Activated CD8-positive, alpha-beta T cell treated with anti-CD3 and anti-CD28 coated beads, Interleukin-2, amount 10 ng/mL, durations not matched to agents 7 days and 5 days (primary cell): ENCODE data around the gene ITPR1. TPM values are rescaled to one million over a fixed set of nuclear protein-coding genes. Genes with fewer than 3 reads are reported as not detected.

Experiments used
- ATAC-seq: fragments of 150-1000 bp; cut with Tn5 transposase; one replicate; pipeline ENCODE4 v1.10.0; 2021; ENCODE audit warnings: moderate library complexity
- CTCF ChIA-PET: fragments of 350-600 bp; sonication (Branson Sonifier 250); formaldehyde crosslinking; loops from one replicate; lab custom pipeline; 2021; ENCODE audit warnings: antibody characterized with exemption; lab: Charles Lee
- POLR2A ChIA-PET: fragments of 350-600 bp; sonication (Branson Sonifier 250); formaldehyde crosslinking; loops from one replicate; lab custom pipeline; 2021; ENCODE audit warnings: antibody characterized with exemption; lab: Charles Lee
- DNase-seq: peaks from one replicate; pipeline ENCODE4 v3.0.0-alpha.2; 2020
- H3K27ac Mint-ChIP-seq: one replicate; pipeline ENCODE4 v1.8.0; 2021; ENCODE audit warnings: mild to moderate bottlenecking, mixed read lengths
- H3K27me3 Mint-ChIP-seq: one replicate; pipeline ENCODE4 v1.8.0; 2021; ENCODE audit warnings: low read depth, mixed read lengths
- H3K36me3 Mint-ChIP-seq: one replicate; pipeline ENCODE4 v1.8.0; 2021; ENCODE audit warnings: low read depth, mixed read lengths
- H3K4me1 Mint-ChIP-seq: one replicate; pipeline ENCODE4 v1.8.0; 2021; ENCODE audit warnings: low read depth, mixed read lengths
- H3K4me3 Mint-ChIP-seq: one replicate; pipeline ENCODE4 v1.8.0; 2021; ENCODE audit warnings: mild to moderate bottlenecking, mixed read lengths
- H3K9me3 Mint-ChIP-seq: one replicate; pipeline ENCODE4 v1.8.0; 2022; ENCODE audit warnings: mixed read lengths; ENCODE audit not compliant: insufficient read depth
- total RNA-seq, 2 experiments: library from RNA; stranded (reverse); gene quantifications; one replicate each; pipeline ENCODE4 v1.2.3, GENCODE V29; 2021

ITPR1 gene
- total RNA-seq, 2 experiments from 2014 or later, result 53.8 to 57.3 TPM

- Mint-ChIP-seq H3K27me3 (no peaks in the 10 kb centered on the region), H3K4me3 (no peak overlapping the region), H3K27ac (no peak overlapping the region), H3K36me3 (no peaks in the 10 kb centered on the region), H3K4me1 (no peaks in the 10 kb centered on the region), H3K9me3 (peaks cover 5% of the 10 kb centered on the region)
- ChIA-PET CTCF (no interaction called here), POLR2A (no interaction called here)
- ATAC-seq, result no peak
- no peak for DNase-seq
Measured at GRCh38 chr3:4606911-4607310, 113.8 kb downstream of the ITPR1 start.

GRCh38 chr3:4613366-4613765 lies 120.2 kb downstream of the ITPR1 start:
- ChIA-PET POLR2A (no interaction called here), CTCF (no interaction called here)
- DNase-seq (no peak), ATAC-seq (no peak)
- Mint-ChIP-seq H3K27ac (no peak overlapping the region), H3K4me1 (no peaks in the 10 kb centered on the region), H3K4me3 (no peak overlapping the region), H3K36me3 (no peaks in the 10 kb centered on the region), H3K9me3 (no peaks in the 10 kb centered on the region), H3K27me3 (no peaks in the 10 kb centered on the region)

- Mint-ChIP-seq H3K9me3 (no peaks in the 10 kb centered on the region), H3K36me3 (no peaks in the 10 kb centered on the region), H3K27ac (no peak overlapping the region), H3K27me3 (no peaks in the 10 kb centered on the region), H3K4me3 (no peak overlapping the region), H3K4me1 (no peaks in the 10 kb centered on the region)
- ATAC-seq (no peak), DNase-seq (no peak)
- ChIA-PET POLR2A (no interaction called here), CTCF (interaction anchor here (0.9 to 1.9 kb wide), 4 partner anchors 15 to 263 kb away, joined by 3 to 5 read pairs (median 3); no protein-coding TSS in a partner anchor)
Measured at GRCh38 chr3:4614070-4614469, 120.9 kb downstream of the ITPR1 start.

GRCh38 chr3:4614927-4615326 lies 121.8 kb downstream of the ITPR1 start:
- no peaks in the 10 kb centered on the region for H3K4me1 Mint-ChIP-seq
- CTCF ChIA-PET, result interaction anchor here (1.4 to 1.9 kb wide), 2 partner anchors 18 to 264 kb away, joined by 3 to 5 read pairs; no protein-coding TSS in a partner anchor
- POLR2A ChIA-PET, result no interaction called here
- DNase-seq (no peak), ATAC-seq (no peak)
- no peaks in the 10 kb centered on the region for H3K27me3 Mint-ChIP-seq
- H3K4me3 Mint-ChIP-seq, result no peak overlapping the region
- H3K36me3 Mint-ChIP-seq, result no peaks in the 10 kb centered on the region
- no peak overlapping the region for H3K27ac Mint-ChIP-seq
- no peaks in the 10 kb centered on the region for H3K9me3 Mint-ChIP-seq

GRCh38 chr3:4615750-4616149 lies 122.6 kb downstream of the ITPR1 start:
- CTCF ChIA-PET, result no interaction called here

GRCh38 chr3:4623421-4623999 lies 130.4 kb downstream of the ITPR1 start:
- CTCF ChIA-PET, result interaction anchor here (3.6 kb wide), 1 partner anchor 10 kb away, joined by 15 read pairs; no protein-coding TSS in a partner anchor
- no peaks in the 10 kb centered on the region for H3K9me3 Mint-ChIP-seq
- no peak overlapping the region for H3K27ac Mint-ChIP-seq
- no peak overlapping the region for H3K4me3 Mint-ChIP-seq
- peaks cover 13% of the 10 kb centered on the region for H3K36me3 Mint-ChIP-seq
- no peaks in the 10 kb centered on the region for H3K4me1 Mint-ChIP-seq
- no peak for DNase-seq
- POLR2A ChIA-PET, result no interaction called here
- no peaks in the 10 kb centered on the region for H3K27me3 Mint-ChIP-seq
- no peak for ATAC-seq

More at GRCh38 chr3:4615750-4616149, 122.6 kb downstream of the ITPR1 start:
- H3K4me3 Mint-ChIP-seq, result no peak overlapping the region
- peaks cover 2% of the 10 kb centered on the region for H3K36me3 Mint-ChIP-seq
- H3K9me3 Mint-ChIP-seq, result no peaks in the 10 kb centered on the region
- no peaks in the 10 kb centered on the region for H3K27me3 Mint-ChIP-seq
- POLR2A ChIA-PET, result no interaction called here
- no peak overlapping the region for H3K27ac Mint-ChIP-seq
- DNase-seq, result no peak
- no peak for ATAC-seq
- H3K4me1 Mint-ChIP-seq, result no peaks in the 10 kb centered on the region

GRCh38 chr3:4627651-4628375 lies 134.7 kb downstream of the ITPR1 start:
- ATAC-seq (no peak), DNase-seq (no peak)
- CTCF ChIA-PET, result interaction anchor here (0.6 to 1.7 kb wide), 3 partner anchors 9 to 108 kb away, joined by 3 to 5 read pairs (median 4); no protein-coding TSS in a partner anchor
- Mint-ChIP-seq H3K27ac (no peak overlapping the region), H3K4me1 (no peaks in the 10 kb centered on the region), H3K36me3 (peaks cover 2% of the 10 kb centered on the region), H3K4me3 (no peak overlapping the region), H3K27me3 (no peaks in the 10 kb centered on the region), H3K9me3 (no peaks in the 10 kb centered on the region)
- POLR2A ChIA-PET, result no interaction called here

- peaks cover 9% of the 10 kb centered on the region for H3K4me1 Mint-ChIP-seq
- DNase-seq, result no peak
- ChIA-PET CTCF (interaction anchor here (0.9 to 1.6 kb wide), 3 partner anchors 15 to 278 kb away, joined by 3 to 11 read pairs (median 4); no protein-coding TSS in a partner anchor), POLR2A (no interaction called here)
- H3K27ac Mint-ChIP-seq, result no peak overlapping the region
- no peak for ATAC-seq
- no peak overlapping the region for H3K4me3 Mint-ChIP-seq
- H3K9me3 Mint-ChIP-seq, result no peaks in the 10 kb centered on the region
- H3K27me3 Mint-ChIP-seq, result no peaks in the 10 kb centered on the region
- peaks cover 2% of the 10 kb centered on the region for H3K36me3 Mint-ChIP-seq
Measured at GRCh38 chr3:4629095-4630007, 136.2 kb downstream of the ITPR1 start.

- H3K9me3 Mint-ChIP-seq, result no peaks in the 10 kb centered on the region
- H3K4me1 Mint-ChIP-seq, result peaks cover 9% of the 10 kb centered on the region
- H3K4me3 Mint-ChIP-seq, result no peak overlapping the region
- no peaks in the 10 kb centered on the region for H3K27me3 Mint-ChIP-seq
- ChIA-PET CTCF (interaction anchor here (0.6 to 4.3 kb wide), 70 partner anchors 9 to 1274 kb away, joined by 3 to 80 read pairs (median 4); partner anchors contain the start of gene ITPR1), POLR2A (interaction anchor here (0.7 kb wide), 2 partner anchors 139 to 842 kb away, joined by 3 read pairs; no protein-coding TSS in a partner anchor)
- DNase-seq (no peak), ATAC-seq (peak; percentile 68)
- H3K36me3 Mint-ChIP-seq, result peaks cover 2% of the 10 kb centered on the region
- H3K27ac Mint-ChIP-seq, result peak overlapping the region; percentile 47
Measured at GRCh38 chr3:4633078-4634004, 140.2 kb downstream of the ITPR1 start.

GRCh38 chr3:4634894-4635293 lies 141.7 kb downstream of the ITPR1 start:
- CTCF ChIA-PET, result interaction anchor here (3.0 to 4.3 kb wide), 3 partner anchors 8 to 284 kb away, joined by 20 to 80 read pairs (median 71); no protein-coding TSS in a partner anchor
- no peak for ATAC-seq
- Mint-ChIP-seq H3K4me3 (no peak overlapping the region), H3K4me1 (peaks cover 9% of the 10 kb centered on the region), H3K27me3 (no peaks in the 10 kb centered on the region), H3K9me3 (no peaks in the 10 kb centered on the region), H3K36me3 (no peaks in the 10 kb centered on the region), H3K27ac (no peak overlapping the region)
- POLR2A ChIA-PET, result no interaction called here
- DNase-seq, result no peak
